ENCODE results near the gene PPP1R12C.

GRCh38 chr19:55046975-55047622 lies 70.3 kb downstream of the PPP1R12C start:
- no peak for TF ChIP-seq CTCF (IDR thresholded peaks at IDR 0.05; ENCODE audit: low read depth, low read length)
- no peak for TF ChIP-seq EZH2phosphoT487 (IDR thresholded peaks at IDR 0.05; ENCODE audit: low read depth)

Data from OCI-LY3 (cell line).